Measurements from ENCODE around the gene DIDO1. TPM values are rescaled to one million over a fixed set of nuclear protein-coding genes. Genes with fewer than 3 reads are reported as not detected.

Gene DIDO1
- total and polyA plus RNA-seq, 2 of the 13 experiments (the other 11 are each of a cell fraction or from before 2014, with no cell fraction given), result 75.0 to 75.1 TPM

DNA sequence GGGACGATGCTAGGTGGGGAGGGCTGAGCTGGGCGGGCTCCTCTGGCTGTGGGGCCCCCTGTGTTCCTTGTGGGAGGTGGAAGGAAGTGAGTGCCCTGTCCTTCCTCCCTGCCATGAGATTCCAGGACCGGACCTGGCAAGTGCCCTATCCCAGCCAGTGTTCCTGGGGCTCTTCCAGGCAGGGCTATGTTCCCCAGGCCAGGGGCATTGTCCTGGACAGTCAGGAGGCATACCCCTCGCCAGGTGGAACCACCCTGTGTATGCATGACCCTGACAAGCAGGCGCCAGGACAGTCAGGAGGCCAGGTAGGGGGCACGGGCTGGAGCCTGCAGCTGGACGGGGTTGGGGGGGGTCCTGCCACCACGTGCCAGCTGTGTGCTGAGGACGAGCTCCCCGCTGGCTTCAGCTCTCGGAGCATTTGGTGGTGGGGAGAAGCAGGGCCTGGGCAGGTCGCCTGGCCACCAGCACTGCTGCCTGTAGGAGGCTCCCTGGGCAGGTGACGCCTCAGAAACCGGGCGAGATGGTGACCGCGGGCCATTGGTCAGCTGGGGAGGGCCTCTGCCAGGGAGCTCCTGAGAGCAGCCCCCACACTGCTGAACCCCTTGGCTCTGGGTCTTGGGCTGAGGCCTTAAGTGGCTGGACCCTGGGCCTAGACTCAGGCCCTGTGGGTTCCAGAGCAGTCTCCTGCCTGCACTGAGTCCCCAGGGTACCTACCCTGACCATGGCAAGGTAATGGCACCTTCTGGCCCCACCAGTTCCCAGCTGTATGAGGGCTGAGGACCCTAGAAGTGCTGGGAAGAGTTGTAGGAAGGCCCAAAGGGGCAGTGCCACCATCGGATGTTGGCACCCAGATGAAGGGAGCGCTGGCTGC lies 26.9 kb upstream of the DIDO1 start (continued):
- peak; percentile 10; the same call in 1 of the 2 replicates for TF ChIP-seq MED1 (CRISPR knock-in tag; IDR thresholded peaks at IDR 0.05)
- peak; percentile 9; the same call in 1 of the 2 replicates for TF ChIP-seq MED13 (CRISPR knock-in tag; IDR thresholded peaks at IDR 0.05)
- peak; percentile 19 for TF ChIP-seq HDAC2 (CRISPR knock-in tag; IDR thresholded peaks at IDR 0.05)
- peak; percentile 47; the same call in 1 of the 2 replicates for TF ChIP-seq MIXL1 (CRISPR knock-in tag; IDR thresholded peaks at IDR 0.05)
- no peak; the same call in 1 of the 2 replicates for TF ChIP-seq GATAD1 (CRISPR knock-in tag; IDR thresholded peaks at IDR 0.05)
- TF ChIP-seq ONECUT2 (CRISPR knock-in tag; IDR thresholded peaks at IDR 0.05), result no peak; the same call in 1 of the 2 replicates
- TF ChIP-seq ZNF761 (CRISPR knock-in tag; conservative IDR thresholded peaks at IDR 0.05), result no peak; the same call in 1 of the 2 replicates
- no peak for TF ChIP-seq TSC22D2 (CRISPR knock-in tag; IDR thresholded peaks at IDR 0.05; ENCODE audit: borderline replicate concordance)
- peak; percentile 58; the same call in 1 of the 2 replicates for TF ChIP-seq BORCS8-MEF2B (CRISPR knock-in tag; IDR thresholded peaks at IDR 0.05)
- TF ChIP-seq ZNF746 (CRISPR knock-in tag; IDR thresholded peaks at IDR 0.05), result no peak
- TF ChIP-seq DBP (CRISPR knock-in tag; IDR thresholded peaks at IDR 0.05; ENCODE audit: not compliant biosample characterization), result no peak
- peak; percentile 38; the same call in 1 of the 2 replicates for TF ChIP-seq ZNF724P (CRISPR knock-in tag; IDR thresholded peaks at IDR 0.05; ENCODE audit: borderline replicate concordance)
- TF ChIP-seq, protein P1, sequence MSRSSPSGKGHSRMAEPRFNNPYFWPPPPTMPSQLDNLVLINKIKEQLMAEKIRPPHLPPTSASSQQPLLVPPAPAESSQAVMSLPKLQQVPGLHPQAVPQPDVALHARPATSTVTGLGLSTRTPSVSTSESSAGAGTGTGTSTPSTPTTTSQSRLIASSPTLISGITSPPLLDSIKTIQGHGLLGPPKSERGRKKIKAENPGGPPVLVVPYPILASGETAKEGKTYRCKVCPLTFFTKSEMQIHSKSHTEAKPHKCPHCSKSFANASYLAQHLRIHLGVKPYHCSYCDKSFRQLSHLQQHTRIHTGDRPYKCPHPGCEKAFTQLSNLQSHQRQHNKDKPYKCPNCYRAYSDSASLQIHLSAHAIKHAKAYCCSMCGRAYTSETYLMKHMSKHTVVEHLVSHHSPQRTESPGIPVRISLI (CRISPR knock-in tag; IDR thresholded peaks at IDR 0.05; ENCODE audit: borderline replicate concordance), result no peak
- no peak for TF ChIP-seq PLRG1 (conservative IDR thresholded peaks at IDR 0.05)
- no peak; the same call in 1 of the 2 replicates for TF ChIP-seq ZNF274 (CRISPR knock-in tag; IDR thresholded peaks at IDR 0.05)
- TF ChIP-seq MTF1 (CRISPR knock-in tag; IDR thresholded peaks at IDR 0.05), result no peak
- TF ChIP-seq GRHL1 (CRISPR knock-in tag; conservative IDR thresholded peaks at IDR 0.05), result no peak
- TF ChIP-seq MTF2 (CRISPR knock-in tag; IDR thresholded peaks at IDR 0.05; ENCODE audit: borderline replicate concordance), result no peak
- no peak for TF ChIP-seq ZNF775 (CRISPR knock-in tag; IDR thresholded peaks at IDR 0.05; ENCODE audit: borderline replicate concordance)
- no peak for TF ChIP-seq ZNF335 (CRISPR knock-in tag; IDR thresholded peaks at IDR 0.05)
- TF ChIP-seq, protein P2, sequence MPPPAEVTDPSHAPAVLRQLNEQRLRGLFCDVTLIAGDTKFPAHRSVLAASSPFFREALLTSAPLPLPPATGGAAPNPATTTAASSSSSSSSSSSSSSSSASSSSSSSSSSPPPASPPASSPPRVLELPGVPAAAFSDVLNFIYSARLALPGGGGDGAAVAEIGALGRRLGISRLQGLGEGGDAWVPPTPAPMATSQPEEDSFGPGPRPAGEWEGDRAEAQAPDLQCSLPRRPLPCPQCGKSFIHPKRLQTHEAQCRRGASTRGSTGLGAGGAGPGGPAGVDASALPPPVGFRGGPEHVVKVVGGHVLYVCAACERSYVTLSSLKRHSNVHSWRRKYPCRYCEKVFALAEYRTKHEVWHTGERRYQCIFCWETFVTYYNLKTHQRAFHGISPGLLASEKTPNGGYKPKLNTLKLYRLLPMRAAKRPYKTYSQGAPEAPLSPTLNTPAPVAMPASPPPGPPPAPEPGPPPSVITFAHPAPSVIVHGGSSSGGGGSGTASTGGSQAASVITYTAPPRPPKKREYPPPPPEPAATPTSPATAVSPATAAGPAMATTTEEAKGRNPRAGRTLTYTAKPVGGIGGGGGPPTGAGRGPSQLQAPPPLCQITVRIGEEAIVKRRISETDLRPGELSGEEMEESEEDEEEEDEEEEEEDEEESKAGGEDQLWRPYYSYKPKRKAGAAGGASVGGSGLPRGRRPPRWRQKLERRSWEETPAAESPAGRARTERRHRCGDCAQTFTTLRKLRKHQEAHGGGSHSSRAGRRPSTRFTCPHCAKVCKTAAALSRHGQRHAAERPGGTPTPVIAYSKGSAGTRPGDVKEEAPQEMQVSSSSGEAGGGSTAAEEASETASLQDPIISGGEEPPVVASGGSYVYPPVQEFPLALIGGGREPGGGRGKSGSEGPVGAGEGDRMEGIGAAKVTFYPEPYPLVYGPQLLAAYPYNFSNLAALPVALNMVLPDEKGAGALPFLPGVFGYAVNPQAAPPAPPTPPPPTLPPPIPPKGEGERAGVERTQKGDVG (CRISPR knock-in tag; IDR thresholded peaks at IDR 0.05; ENCODE audit: borderline replicate concordance), result no peak
- TF ChIP-seq IRF2 (CRISPR knock-in tag; IDR thresholded peaks at IDR 0.05), result no peak; the same call in 1 of the 2 replicates

All from HepG2 (cell line).